A549 (cell line): ENCODE results near the gene PCYT2.

Source experiments
- CTCF ChIP-seq: fragments of >200 bp; sonication (Bioruptor Twin); formaldehyde crosslinking; IDR thresholded peaks from 3 replicates; pipeline ENCODE4 v1.5.1; 2016
- ELK1 ChIP-seq: fragments of 150-350 bp; IDR thresholded peaks from 2 replicates; pipeline ENCODE4 v1.6.1; 2014; ENCODE audit warnings: low read depth, mild to moderate bottlenecking, low read length
- MAX ChIP-seq: IDR thresholded peaks from 2 replicates; pipeline ENCODE4 v1.6.1; 2012
- NFE2L2 ChIP-seq: fragments of 150-350 bp; conservative IDR thresholded peaks from 2 replicates; pipeline ENCODE4 v1.6.1; 2014; ENCODE audit warnings: low read length
- PBX3 ChIP-seq: IDR thresholded peaks from 2 replicates; pipeline ENCODE4 v1.6.1; 2012
- PHF8 ChIP-seq: fragments of 200-600 bp; sonication (generic); IDR thresholded peaks from 2 replicates; pipeline ENCODE4 v1.6.1; 2016; ENCODE audit warnings: low read depth, mild to moderate bottlenecking, antibody characterized with exemption, moderate library complexity, borderline replicate concordance
- POLR2A ChIP-seq: IDR thresholded peaks from 2 replicates; pipeline ENCODE4 v1.6.1; 2012; ENCODE audit warnings: mild to moderate bottlenecking, low read length
- RAD21 ChIP-seq, 2 experiments: fragments of >200 bp in 1 of 2; sonication (Bioruptor Twin) in 1 of 2; formaldehyde crosslinking in 1 of 2; IDR thresholded peaks in 1 of 2; conservative IDR thresholded peaks in 1 of 2; 2 replicates in 1 of 2; 3 replicates in 1 of 2; pipeline ENCODE4 v1.6.1; 2012 to 2018; ENCODE audit warnings: inconsistent platforms in 1 of 2
- RARB ChIP-seq: fragments of 250-450 bp; sonication (Bioruptor Pico); IDR thresholded peaks from 2 replicates; pipeline ENCODE4 v1.8.0; 2021; ENCODE audit warnings: mild to moderate bottlenecking, moderate library complexity
- REST ChIP-seq: fragments of 200-600 bp; sonication (generic); IDR thresholded peaks from 2 replicates; pipeline ENCODE4 v1.6.1; 2016; ENCODE audit warnings: antibody characterized with exemption, mild to moderate bottlenecking, moderate library complexity
- RFX5 ChIP-seq: fragments of 450-650 bp; IDR thresholded peaks from 2 replicates; pipeline ENCODE4 v1.7.1; 2014; ENCODE audit warnings: antibody characterized with exemption, mild to moderate bottlenecking, moderate library complexity
- RNF2 ChIP-seq: fragments of 200-600 bp; sonication (generic); IDR thresholded peaks from 2 replicates; pipeline ENCODE4 v1.6.1; 2016; ENCODE audit warnings: low read depth, mild to moderate bottlenecking, antibody characterized with exemption, moderate library complexity, borderline replicate concordance

GRCh38 chr17:81925860-81926450 is 14.8 kb upstream of the PCYT2 start:
- TF ChIP-seq NFE2L2 (no peak), CTCF (no peak), REST (no peak), POLR2A (no peak), RNF2 (no peak), ELK1 (no peak), RAD21 (conservative IDR thresholded peaks at IDR 0.05 in 1 of 2, IDR thresholded peaks at IDR 0.05 in 1 of 2) (no peak), MAX (no peak), RFX5 (no peak), PHF8 (no peak), RARB (CRISPR knock-in tag) (no peak), PBX3 (peak; percentile 37; the same call in 1 of the 2 replicates)
